HL-60/S4 (cell line): ENCODE data around the gene STARD5.
"Not testable (repeated sequence)": the region's sequence is repeated elsewhere in the genome, so short reads cannot be mapped to it uniquely, and the experiment has no call there.

ENCODE experiments used
- in situ Hi-C: fragments of 300-500 bp; cut with MboI; formaldehyde crosslinking; loops from 2 replicates; pipeline ENCODE4 v1.14.3; 2022; ENCODE audit warnings: low sequenced_read_pairs

STARD5 gene

DNA sequence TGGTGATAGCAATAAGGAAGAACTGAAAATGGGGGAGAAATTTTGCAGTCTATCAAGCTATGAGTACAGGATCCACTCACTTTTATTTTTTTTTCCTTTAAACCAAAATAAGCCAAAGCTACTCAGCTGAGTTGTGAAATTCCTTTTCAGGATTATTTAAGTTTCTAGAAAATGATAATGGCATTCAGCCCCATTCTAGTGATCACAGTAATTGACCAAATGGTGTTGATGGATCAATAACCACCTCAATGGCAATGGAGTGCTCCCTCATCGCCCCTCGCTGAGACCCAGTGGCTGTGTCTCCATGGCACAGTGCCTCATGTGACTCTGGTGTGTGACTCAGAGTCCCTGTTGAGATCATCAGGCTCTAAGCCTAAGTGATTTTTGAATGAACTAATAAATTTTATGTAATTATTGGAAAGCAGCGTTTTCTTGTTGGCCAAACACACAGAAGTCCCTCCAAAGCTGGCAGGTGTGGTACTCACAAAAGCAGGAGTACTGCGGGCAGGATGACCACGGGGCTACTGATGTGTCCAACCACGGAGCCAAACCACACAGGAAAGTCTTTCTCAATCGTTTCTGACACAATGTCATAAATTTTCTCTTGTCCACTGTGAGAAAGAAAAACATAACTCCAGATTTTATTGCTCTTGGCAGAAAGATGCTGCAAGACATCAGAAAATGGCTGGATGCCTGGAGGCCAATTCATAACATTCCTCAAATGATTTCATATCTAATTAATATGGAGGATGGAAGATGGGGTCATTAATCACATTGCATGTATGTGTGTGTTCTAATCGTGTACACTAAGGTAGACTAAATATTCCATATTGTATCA lies 14.4 kb upstream of the STARD5 start:
- in situ Hi-C loops: no loop called here

DNA sequence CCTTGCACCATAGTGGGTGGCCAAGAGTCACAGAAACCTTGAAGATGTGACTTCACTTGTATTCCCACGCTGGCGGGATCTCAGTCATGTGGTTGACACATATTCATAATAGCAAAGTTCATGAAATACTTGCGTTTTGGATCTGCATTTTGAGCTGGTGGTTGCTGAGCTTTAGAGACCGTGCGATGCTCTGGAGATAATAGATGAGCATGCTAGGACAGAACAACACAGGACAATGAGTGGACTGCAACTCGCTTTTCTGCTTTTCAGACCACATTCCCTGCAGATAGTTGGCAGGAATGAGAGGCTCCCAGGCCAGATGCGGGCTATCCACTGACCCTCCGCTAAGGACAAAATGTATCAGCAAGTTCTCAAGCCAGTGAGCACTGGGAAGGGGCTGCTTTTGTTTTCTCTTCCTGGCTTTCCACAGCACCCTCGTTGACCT lies 13.8 kb upstream of the STARD5 start:
- in situ Hi-C loops: no loop called here

DNA sequence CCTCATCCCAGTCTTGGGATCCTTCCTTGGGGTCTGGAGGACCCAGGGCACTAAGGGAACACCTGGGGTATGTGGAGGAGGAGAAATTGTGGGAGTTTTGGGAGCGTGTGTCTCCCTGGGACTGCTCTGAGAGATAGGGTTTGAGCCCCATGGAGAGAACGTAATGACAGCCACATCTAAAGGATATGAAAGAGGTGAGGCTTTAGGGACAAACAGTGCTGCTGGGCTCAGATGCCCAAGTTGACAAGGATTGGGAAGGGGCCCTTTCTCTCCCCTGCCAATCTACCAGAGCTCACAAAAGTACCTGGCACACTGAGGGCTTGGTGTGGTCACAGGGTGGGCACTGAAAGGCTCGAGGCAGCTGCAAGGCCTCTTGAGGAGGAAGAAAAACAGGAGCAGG lies 13.3 kb upstream of the STARD5 start:
- in situ Hi-C loops: no loop called here

DNA sequence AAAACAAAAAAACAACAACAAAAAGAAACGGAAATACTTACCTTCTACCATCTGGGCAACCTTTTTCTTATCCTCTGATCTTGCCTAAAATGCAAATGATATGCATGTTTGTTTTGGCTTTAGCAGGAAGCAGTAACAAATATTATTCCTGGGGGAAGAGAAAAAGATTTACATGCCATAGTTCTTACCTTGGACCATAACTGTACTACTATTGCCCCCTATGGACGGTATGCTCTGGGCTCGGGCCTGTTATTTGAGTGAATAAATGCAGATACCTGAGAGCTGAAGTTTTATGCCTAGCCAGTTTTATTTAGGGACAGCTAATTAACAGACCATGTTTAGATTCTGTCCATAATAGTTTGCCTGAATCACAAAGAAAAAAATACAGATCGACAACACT lies 12.6 kb upstream of the STARD5 start:
- in situ Hi-C loops: no loop called here

DNA sequence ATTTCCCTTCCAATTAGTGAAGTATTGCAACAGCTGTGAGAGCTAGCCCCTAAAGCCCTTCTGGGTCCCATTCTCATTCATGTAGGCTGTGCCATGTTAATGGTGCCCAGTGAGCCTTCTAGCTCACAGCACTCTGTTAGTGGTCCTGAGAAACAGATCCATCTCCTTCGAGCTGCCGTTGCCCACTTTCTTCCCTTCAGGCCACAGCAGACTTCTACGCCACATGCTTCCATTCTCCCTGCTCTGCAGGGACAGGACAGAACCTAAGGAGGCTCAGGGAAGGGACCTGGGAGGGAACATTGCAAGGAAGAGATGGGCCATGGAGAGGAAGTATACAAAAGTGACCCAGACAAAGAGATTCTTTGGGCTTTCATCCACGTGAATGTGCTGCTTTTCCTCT lies 11.7 kb upstream of the STARD5 start:
- in situ Hi-C loops: no loop called here

DNA sequence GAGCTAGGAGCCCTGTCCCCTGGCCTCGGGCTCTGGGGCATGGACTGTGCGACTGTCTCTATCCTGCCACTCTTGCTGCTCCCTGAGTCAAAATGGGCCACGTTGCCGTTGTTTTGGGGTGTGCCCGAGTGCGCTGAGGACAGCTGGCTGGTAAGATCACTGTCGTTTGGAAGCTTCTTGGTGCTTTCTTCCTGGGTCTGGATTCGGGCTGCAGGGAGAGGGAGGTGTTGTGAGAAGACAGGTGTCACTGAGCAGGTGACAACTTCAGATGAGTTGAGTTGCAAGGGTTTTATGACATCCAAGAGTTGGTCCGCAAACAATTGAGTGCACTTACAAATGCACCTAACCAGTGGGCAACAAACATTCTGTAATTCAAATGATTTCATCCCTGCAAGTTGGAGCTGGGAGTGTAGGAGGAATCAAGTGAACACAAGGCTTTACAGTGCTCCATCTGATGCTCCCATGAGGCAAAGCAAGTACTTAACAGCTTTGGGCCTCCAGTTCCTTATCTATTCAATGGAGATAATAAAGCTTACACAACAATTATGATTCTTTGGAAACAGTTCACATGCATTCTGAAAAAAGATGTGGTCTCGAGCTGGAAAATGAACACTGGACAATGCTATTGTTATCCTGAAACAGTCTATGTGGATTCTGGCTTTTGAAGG lies 11.0 kb upstream of the STARD5 start:
- in situ Hi-C loops: no loop called here

DNA sequence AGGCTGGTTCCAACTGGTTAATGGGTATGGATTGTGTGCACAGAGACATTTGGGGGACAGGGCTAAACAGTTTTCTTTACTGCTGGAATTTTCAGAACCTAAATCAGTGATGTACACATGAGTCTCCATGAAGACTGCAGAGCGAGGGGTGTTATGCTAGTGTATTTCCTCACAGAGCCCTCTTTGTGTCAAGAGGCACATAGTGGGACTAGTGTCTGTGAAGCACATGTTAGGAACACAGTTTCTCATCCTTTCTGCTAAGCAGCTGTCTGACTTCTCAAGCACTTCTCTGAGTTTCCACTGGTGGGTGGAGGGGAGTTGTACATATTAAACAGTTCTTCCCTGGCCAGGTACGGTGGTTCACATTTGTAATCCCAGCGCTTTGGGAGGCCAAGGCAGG lies 9.4 kb upstream of the STARD5 start:
- in situ Hi-C loops: no loop called here

DNA sequence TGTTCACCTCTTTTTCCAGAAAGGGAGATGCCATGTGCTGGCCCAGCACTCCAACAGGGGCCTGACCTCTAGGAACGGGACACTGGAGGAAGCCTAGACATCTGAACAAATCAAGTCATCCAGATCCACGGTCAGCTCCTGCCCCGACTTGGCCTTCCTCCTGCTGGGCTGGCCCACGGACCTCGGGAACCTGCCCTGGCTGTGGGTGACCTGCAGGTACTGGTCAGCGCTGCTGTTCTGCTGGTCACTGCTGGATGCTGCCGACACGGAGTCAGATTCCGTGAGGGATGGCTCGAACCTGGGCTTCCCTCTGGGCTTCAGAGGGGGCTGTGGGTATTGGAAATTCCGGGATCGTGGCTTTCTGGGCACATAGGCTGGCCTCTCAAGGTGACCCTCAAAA lies 8.4 kb upstream of the STARD5 start:
- in situ Hi-C loops: no loop called here

DNA sequence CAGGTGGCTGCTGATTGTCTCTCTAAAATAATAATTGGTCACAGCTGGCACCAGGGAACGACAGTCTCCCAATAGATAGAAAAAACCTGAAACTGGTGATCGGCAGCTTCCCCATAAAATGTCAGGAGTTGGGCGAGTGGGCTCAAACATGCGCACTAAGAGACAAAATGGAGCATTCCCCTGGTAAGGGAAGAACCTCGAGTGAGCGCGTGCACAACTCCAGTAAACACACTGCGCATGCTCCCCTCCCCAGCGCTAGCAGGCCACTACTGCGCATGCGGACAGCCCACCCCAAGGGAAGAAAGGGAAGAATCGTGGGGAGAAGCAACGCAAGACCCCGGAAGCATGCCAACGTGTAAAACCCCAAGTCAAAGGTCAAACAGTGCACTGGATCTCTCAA lies 7.7 kb upstream of the STARD5 start:
- in situ Hi-C loops: no loop called here

GRCh38 chr15:81331141-81331540 lies 7.2 kb upstream of the STARD5 start:
- in situ Hi-C loops: not testable (repeated sequence)

GRCh38 chr15:81330366-81331090 lies 6.6 kb upstream of the STARD5 start:
- in situ Hi-C loops: no loop called here

DNA sequence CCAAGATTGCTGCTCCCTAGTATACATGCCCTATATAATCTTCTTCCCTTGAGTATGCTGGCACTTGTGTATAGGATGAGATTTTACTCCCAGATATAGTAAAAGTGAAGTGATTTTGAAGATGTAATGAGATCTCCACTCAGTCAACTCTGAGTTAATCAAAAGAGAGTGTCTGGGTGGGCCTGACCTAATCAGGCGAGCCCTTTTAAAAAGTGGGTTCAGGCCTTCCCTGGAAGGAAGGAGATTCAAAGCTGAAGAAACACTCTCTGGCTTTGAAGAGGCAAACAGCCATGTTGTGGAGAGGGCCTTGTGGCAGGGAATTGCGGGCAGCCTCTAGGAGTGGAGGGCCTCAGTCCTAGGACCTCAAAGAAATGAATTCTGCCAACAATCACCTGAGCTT lies 5.5 kb upstream of the STARD5 start:
- in situ Hi-C loops: no loop called here

DNA sequence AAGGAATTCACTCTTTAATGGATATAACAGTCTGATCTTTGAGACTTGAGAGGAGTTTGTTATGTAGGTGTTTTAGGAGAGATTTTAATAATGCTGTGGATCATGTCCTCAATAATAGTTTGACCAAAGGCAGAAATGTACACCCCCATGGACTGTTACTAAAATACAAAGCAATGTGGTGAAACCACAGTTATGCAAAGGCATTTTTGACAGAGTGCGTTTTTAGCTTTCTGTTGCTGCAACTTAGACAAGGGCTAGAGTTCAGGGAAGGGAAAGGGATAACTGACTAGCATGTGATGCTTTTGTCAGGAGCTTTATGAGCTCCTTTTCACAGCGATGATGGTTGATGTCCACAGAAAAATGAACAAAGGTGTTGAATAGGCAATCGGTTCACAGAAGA lies 3.6 kb upstream of the STARD5 start:
- in situ Hi-C loops: no loop called here

DNA sequence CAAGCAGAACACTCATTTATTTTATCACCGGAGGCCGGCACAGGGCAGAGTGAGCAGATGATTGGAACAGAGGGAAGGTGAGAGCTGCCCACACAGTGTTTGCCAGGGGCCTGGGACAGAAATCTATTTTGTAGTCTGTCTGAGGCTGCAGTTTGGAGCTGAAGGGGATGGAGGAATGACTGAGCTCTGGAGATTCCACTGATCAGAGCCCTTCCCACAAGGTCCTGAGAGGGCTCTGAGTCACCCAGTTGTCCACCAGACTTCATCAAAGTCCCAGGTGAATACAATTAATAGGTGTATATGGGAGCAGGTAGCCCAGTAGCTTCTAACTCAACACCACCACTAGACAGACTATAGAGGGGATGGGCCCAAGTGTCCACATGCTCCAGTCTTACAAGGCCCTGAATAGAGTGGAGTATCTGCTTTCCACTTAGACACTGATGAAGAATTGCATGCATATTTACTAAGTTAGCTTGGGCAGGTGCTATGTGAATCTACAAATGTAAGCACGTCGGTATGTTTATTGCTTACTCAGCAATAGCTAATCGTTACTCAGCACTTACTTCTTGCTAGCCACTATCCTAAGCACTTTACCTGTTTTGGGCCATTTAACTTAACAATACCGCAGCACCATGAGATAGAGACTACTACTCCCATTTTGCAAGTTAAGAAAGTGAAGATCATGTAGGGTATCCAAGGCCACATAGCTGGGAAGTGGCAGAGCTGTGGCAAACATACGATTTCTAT lies 2.7 kb upstream of the STARD5 start:
- in situ Hi-C loops: no loop called here

DNA sequence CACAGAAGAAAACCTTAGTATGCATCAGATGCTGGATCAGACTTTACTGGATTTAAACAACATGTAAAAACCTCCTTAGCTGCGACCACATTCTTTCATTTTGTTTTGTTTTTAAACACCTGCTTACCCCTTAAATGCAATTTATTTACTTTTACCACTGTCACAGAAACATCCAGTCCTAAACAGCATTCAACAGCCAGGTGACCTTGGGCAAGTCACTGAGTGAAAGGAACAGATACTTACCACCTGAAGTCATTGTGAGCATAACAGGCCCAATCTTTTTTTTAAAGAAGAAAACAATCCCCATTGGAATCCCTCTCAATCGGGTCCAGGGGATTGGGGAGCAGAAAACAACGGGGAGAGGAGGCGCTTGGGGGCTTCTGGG lies 390 bp downstream of the STARD5 start:
- in situ Hi-C loops: loop anchor here (25.0 kb wide), 1 partner anchor 1214 kb away; the partner anchor contains the start of gene RPS17

DNA sequence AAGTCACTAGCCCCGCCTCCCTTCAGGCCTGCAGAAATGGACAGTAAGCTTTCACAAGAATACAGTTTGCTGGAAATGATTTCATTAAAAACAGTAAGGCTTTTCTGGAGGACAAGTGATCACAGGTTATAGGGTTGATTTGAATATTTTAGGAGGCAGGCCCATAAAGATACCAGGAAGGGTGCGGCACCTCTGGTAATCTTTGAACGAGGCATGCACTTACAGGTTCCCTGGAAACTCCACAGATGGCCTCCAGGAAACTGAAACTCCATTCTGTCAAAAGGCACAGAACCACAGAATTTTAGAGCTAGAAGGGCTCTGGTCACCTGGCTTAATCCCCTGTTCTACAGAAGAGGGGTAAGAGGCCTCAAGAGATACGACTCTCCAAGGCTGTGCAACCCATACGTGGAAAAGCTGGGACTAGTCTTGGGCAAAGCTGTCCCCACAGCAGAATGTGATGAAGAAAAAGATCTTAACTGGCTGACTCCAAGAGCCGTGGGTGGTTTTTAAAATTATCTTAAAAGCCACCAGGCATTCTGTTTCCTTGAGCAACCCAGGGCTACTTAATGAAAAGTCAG lies 1.2 kb downstream of the STARD5 start:
- in situ Hi-C loops: loop anchor here (25.0 kb wide), 1 partner anchor 1215 kb away; the partner anchor contains the start of gene RPS17

DNA sequence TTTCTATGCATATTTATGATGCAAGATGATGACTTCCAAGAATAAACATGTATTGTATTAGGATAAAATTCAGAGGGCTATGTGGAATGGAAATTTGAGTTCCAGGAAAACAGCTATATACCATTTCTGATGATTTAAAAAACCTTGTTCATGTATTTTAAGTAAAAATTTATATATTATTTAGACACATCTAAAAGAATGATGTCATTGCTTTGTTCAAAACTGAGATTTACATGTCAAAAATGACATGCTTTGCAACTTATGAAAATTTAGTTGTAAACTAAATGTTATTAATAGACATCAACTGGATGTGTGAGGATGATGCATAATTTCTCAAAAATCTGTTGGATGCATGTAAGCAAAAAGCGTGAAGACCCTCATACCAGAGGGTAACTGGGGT lies 2.3 kb downstream of the STARD5 start:
- in situ Hi-C loops: loop anchor here (25.0 kb wide), 1 partner anchor 1216 kb away; the partner anchor contains the start of gene RPS17

GRCh38 chr15:81317642-81318017 lies 6.3 kb downstream of the STARD5 start:
- in situ Hi-C loops: loop anchor here (25.0 kb wide), 1 partner anchor 1220 kb away; the partner anchor contains the start of gene RPS17

- in situ Hi-C loops: loop anchor here (25.0 kb wide), 1 partner anchor 1221 kb away; the partner anchor contains the start of gene RPS17
Measured at GRCh38 chr15:81316267-81316666, 7.7 kb downstream of the STARD5 start.

DNA sequence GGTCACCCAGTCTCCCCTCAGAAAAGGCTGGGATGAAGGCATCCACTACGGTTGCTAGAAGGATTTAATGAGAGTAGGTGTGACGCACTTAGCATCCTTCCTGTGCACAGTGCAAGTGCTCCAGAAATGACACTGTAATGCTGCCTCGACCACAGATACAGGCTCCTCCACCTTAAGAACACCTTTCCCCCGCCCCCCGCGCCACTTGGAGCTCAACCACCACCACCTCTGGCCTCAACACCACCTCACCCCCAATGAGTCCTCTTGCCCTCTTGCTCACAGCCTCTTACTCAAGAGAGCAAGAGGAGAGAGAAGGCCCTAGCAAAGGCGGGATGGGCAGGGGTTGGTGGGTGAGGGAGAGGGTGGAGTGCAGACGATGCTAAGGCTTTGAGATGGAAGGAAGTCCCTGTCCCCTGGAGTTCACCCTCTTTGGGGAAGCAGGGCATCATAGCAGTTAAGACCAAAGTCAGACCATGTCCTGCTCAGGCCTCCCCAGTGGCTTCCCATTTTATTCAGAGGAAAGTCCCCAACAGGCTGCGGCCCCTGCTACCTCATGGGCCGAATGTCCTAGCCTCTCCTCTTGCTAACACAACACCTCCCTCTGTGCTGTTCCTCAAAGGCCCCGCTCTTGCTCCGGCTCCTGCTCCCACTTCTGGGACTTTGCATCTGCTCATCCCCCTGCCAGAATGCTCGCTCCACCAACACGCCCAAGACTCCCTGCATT lies 8.3 kb downstream of the STARD5 start:
- in situ Hi-C loops: loop anchor here (25.0 kb wide), 1 partner anchor 1222 kb away; the partner anchor contains the start of gene RPS17
